Glutamatergic neuron (in vitro differentiated cells): Measurements from ENCODE around the gene CAMKV. TPM values are rescaled to one million over a fixed set of nuclear protein-coding genes. Genes with fewer than 3 reads are reported as not detected.
A peak's percentile ranks its signal among the peaks of the same experiment; 100 is the strongest.

Experiments
- DNase-seq: peaks from one replicate; pipeline ENCODE4 v3.0.0; 2022
- H3K27ac Mint-ChIP-seq: one replicate; pipeline ENCODE4 v1.8.0; 2020; ENCODE audit warnings: mild to moderate bottlenecking, mixed read lengths, inconsistent platforms; ENCODE audit not compliant: unreplicated experiment
- H3K27me3 Mint-ChIP-seq: one replicate; pipeline ENCODE4 v1.8.0; 2020; ENCODE audit warnings: mild to moderate bottlenecking, moderate library complexity, mixed read lengths, inconsistent platforms; ENCODE audit not compliant: unreplicated experiment
- H3K36me3 Mint-ChIP-seq: one replicate; pipeline ENCODE4 v1.8.0; 2020; ENCODE audit warnings: mild to moderate bottlenecking, mixed read lengths, inconsistent platforms; ENCODE audit not compliant: unreplicated experiment
- H3K4me1 Mint-ChIP-seq: one replicate; pipeline ENCODE4 v1.8.0; 2020; ENCODE audit warnings: mild to moderate bottlenecking, low read depth, mixed read lengths, inconsistent platforms; ENCODE audit not compliant: unreplicated experiment
- H3K4me3 Mint-ChIP-seq: one replicate; pipeline ENCODE4 v1.8.0; 2020; ENCODE audit warnings: mild to moderate bottlenecking, mixed read lengths, inconsistent platforms; ENCODE audit not compliant: unreplicated experiment
- H3K9me3 Mint-ChIP-seq: one replicate; pipeline ENCODE4 v1.8.0; 2020; ENCODE audit warnings: mild to moderate bottlenecking, moderate library complexity, mixed read lengths, inconsistent platforms; ENCODE audit not compliant: unreplicated experiment
- total RNA-seq: library from RNA; stranded (reverse); fragmentation: NEBNext Ultra II Directional; extraction: Animal tissue kit (Norgen Biotek cat#: 25700); gene quantifications from one replicate; pipeline ENCODE4 v1.2.1, GENCODE V29; 2021; ENCODE audit not compliant: unreplicated experiment
- TF ChIP-seq, protein P1 (sequence below): fragments of 200-600 bp; sonication (generic); IDR thresholded peaks from one replicate; pipeline ENCODE4 v1.5.0; 2021; ENCODE audit not compliant: partially characterized antibody, unreplicated experiment

The CAMKV gene
- total RNA-seq, 1 donor from 2014 or later = 518 TPM

- Mint-ChIP-seq H3K9me3 (peaks cover 14% of the 10 kb centered on the region), H3K27ac (peak overlapping the region; percentile 100), H3K27me3 (peaks cover 15% of the 10 kb centered on the region), H3K36me3 (no peaks in the 10 kb centered on the region), H3K4me1 (peaks cover 45% of the 10 kb centered on the region), H3K4me3 (peak overlapping the region; percentile 99)
- TF ChIP-seq, protein P1, sequence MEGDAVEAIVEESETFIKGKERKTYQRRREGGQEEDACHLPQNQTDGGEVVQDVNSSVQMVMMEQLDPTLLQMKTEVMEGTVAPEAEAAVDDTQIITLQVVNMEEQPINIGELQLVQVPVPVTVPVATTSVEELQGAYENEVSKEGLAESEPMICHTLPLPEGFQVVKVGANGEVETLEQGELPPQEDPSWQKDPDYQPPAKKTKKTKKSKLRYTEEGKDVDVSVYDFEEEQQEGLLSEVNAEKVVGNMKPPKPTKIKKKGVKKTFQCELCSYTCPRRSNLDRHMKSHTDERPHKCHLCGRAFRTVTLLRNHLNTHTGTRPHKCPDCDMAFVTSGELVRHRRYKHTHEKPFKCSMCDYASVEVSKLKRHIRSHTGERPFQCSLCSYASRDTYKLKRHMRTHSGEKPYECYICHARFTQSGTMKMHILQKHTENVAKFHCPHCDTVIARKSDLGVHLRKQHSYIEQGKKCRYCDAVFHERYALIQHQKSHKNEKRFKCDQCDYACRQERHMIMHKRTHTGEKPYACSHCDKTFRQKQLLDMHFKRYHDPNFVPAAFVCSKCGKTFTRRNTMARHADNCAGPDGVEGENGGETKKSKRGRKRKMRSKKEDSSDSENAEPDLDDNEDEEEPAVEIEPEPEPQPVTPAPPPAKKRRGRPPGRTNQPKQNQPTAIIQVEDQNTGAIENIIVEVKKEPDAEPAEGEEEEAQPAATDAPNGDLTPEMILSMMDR = no peak
- DNase-seq = no peak
Measured at GRCh38 chr3:49867400-49867799, 2.3 kb downstream of the CAMKV start.

GRCh38 chr3:49865198-49865784 lies 4.4 kb downstream of the CAMKV start:
- peaks cover 5% of the 10 kb centered on the region for H3K36me3 Mint-ChIP-seq
- no peak for DNase-seq
- H3K4me1 Mint-ChIP-seq = peaks cover 43% of the 10 kb centered on the region
- H3K4me3 Mint-ChIP-seq = peak overlapping the region; percentile 88
- H3K27me3 Mint-ChIP-seq = peaks cover 7% of the 10 kb centered on the region
- H3K27ac Mint-ChIP-seq = peak overlapping the region; percentile 100
- TF ChIP-seq, protein P1 = no peak
- H3K9me3 Mint-ChIP-seq = peaks cover 13% of the 10 kb centered on the region

GRCh38 chr3:49864505-49864904 lies 5.2 kb downstream of the CAMKV start:
- Mint-ChIP-seq H3K4me3 (peak overlapping the region; percentile 88), H3K4me1 (peaks cover 43% of the 10 kb centered on the region), H3K9me3 (peaks cover 13% of the 10 kb centered on the region), H3K27ac (peak overlapping the region; percentile 100), H3K36me3 (peaks cover 5% of the 10 kb centered on the region), H3K27me3 (peaks cover 7% of the 10 kb centered on the region)
- no peak for DNase-seq
- TF ChIP-seq, protein P1 = no peak

- Mint-ChIP-seq H3K36me3 (peaks cover 5% of the 10 kb centered on the region), H3K27me3 (no peaks in the 10 kb centered on the region), H3K4me1 (peaks cover 26% of the 10 kb centered on the region), H3K9me3 (peaks cover 3% of the 10 kb centered on the region), H3K27ac (no peak overlapping the region), H3K4me3 (no peak overlapping the region)
- no peak for DNase-seq
- TF ChIP-seq, protein P1 = no peak
Measured at GRCh38 chr3:49859576-49860305, 10.0 kb downstream of the CAMKV start.
